IPS-15b (cell line): ENCODE data around the gene SLC39A9.

Experiments used
- H3K27me3 ChIP-seq: one replicate; pipeline ENCODE4 v1.6.1; 2013; ENCODE audit warnings: low read length; ENCODE audit not compliant: control insufficient read depth, insufficient read depth
- H3K36me3 ChIP-seq: one replicate; pipeline ENCODE4 v1.6.1; 2013; ENCODE audit warnings: low read length; ENCODE audit not compliant: control insufficient read depth, insufficient read depth
- H3K4me1 ChIP-seq: one replicate; pipeline ENCODE4 v1.6.1; 2013; ENCODE audit warnings: mild to moderate bottlenecking, low read length; ENCODE audit not compliant: control insufficient read depth, insufficient read depth
- H3K4me3 ChIP-seq: one replicate; pipeline ENCODE4 v1.5.1; 2013; ENCODE audit warnings: low read depth, low read length
- H3K9ac ChIP-seq: one replicate; pipeline ENCODE4 v1.6.1; 2013; ENCODE audit warnings: low read depth, mild to moderate bottlenecking, low read length
- H3K9me3 ChIP-seq: one replicate; pipeline ENCODE4 v1.6.1; 2013; ENCODE audit warnings: mild to moderate bottlenecking, low read length; ENCODE audit not compliant: control insufficient read depth, insufficient read depth

The SLC39A9 gene

DNA sequence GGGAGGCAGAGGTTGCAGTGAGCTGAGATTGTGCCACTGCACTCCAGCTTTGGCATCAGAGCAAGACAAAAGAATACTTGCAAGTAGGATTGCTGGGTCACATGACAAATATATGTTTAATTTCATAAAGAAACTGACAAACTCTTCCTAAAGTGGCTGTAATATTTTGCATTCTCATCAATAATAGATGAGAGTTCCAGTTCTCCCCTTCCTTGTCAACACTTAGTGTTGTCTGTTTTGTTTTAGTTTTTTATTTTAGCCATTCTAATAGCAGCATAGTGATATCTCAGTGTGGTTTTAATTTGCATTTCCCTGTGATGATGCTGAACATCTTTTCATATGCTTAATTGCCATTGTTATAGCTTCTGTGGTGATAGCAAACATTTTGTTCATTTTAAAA, 31.2 kb downstream of the SLC39A9 start:
- H3K36me3 ChIP-seq, result peaks cover 9% of the 10 kb centered on the region
- no peaks in the 10 kb centered on the region for H3K9me3 ChIP-seq
- no peak overlapping the region for H3K9ac ChIP-seq
- H3K4me1 ChIP-seq, result no peaks in the 10 kb centered on the region
- no peaks in the 10 kb centered on the region for H3K27me3 ChIP-seq
- no peak overlapping the region for H3K4me3 ChIP-seq

DNA sequence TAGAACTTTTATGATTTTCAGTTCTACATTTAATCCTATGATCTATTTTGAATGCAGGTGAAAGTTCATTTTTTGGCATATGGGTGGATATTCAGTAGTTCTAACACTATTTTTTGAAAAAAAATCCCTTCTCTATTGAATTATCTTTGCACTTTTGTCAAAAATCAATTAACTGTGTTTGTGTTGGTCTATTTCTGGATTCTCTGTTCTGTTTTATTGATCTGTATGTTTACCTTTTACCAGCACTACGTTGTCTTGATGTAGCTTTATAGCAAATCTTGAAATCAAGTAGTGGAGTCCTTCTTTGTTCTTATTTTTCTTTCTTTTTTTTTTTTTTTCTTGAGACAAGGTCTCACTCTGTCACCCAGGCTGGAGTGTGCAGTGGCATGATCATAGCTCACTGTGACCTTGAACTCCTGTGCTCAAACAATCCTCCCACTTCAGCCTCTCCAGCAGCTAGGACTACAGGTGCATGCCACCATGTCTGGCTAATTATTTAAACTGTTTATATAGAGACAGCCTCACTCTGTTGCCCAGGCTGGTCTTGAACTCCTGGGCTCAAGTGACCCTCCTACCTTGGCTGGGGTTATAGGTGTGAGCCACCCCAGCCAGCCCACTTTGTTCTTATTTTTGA, 31.9 kb downstream of the SLC39A9 start:
- Histone ChIP-seq H3K4me1 (no peaks in the 10 kb centered on the region), H3K4me3 (no peak overlapping the region), H3K36me3 (peaks cover 9% of the 10 kb centered on the region), H3K9me3 (no peaks in the 10 kb centered on the region), H3K27me3 (no peaks in the 10 kb centered on the region), H3K9ac (no peak overlapping the region)

DNA sequence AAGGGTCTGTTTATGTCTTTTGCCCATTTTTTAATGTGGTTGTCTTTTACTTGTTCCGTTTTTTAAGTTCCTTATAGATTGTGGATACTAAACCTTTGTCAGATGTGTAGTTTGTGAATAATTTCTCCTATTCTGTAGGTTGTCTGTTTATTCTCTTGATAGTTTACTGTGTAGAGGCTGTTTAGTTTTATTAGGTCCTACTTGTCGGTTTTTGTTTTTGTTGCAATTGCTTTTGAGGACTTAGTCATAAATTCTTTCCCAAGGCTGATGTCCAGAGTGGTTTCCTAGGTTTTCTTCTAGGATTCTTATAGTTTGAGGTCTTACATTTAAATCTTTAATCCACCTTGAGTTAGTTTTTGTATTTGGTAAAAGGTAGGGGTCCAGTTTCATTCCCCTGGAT, 33.9 kb downstream of the SLC39A9 start:
- H3K4me1 ChIP-seq, result no peaks in the 10 kb centered on the region
- no peaks in the 10 kb centered on the region for H3K9me3 ChIP-seq
- no peaks in the 10 kb centered on the region for H3K36me3 ChIP-seq
- H3K9ac ChIP-seq, result no peak overlapping the region
- no peaks in the 10 kb centered on the region for H3K27me3 ChIP-seq
- no peak overlapping the region for H3K4me3 ChIP-seq

DNA sequence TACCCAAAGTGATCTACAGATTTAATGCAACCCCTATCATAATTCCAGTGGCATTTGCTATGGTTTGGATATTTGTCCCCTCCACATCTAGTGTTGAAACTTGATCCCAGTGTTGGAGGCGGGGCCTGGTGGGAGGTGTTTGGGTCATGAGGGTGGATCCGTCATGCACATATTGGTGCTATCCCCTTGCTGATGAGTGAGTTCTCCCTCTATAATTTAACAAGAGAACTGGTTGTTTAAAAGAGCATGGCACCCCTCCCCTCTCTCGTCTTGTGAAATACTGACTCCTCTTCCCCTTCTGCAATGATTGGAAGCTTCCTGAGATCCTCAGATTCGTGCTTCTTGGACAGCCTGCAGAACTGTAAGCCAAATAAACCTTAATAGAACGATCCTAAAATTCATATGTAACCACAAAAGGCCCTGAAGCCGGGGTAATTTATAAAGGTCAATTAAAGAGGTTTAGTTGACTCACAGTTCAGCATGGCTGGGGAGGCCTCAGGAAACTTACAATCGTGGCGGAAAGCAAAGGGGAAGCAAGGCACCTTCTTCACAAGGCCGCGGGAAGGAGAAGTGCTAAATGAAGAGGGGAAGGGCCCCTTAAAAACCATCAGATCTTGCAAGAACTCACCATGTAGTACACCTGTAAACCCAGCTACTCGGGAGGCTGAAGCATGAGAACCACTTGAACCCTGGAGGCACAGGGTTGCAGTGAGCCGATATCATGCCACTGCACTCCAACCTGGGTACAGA, 41.2 kb downstream of the SLC39A9 start:
- Histone ChIP-seq H3K4me1 (no peaks in the 10 kb centered on the region), H3K4me3 (no peak overlapping the region), H3K9me3 (no peaks in the 10 kb centered on the region), H3K9ac (no peak overlapping the region), H3K27me3 (no peaks in the 10 kb centered on the region), H3K36me3 (no peaks in the 10 kb centered on the region)

DNA sequence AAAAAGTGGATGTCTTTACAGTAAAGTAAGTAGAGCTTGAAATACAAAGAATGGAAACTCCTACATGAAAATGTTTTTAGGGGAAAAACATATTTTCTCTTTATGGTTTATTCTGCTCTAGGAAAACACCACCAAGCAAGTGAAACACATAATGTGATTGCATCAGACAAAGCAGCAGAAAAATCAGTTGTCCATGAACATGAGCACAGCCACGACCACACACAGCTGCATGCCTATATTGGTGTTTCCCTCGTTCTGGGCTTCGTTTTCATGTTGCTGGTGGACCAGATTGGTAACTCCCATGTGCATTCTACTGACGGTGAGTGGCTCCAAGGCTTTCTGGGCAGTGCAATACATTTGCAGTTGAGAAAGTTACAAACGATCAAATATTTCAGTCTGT, 43.5 kb downstream of the SLC39A9 start:
- no peaks in the 10 kb centered on the region for H3K4me1 ChIP-seq
- H3K9me3 ChIP-seq, result no peaks in the 10 kb centered on the region
- H3K9ac ChIP-seq, result no peak overlapping the region
- H3K27me3 ChIP-seq, result no peaks in the 10 kb centered on the region
- H3K36me3 ChIP-seq, result no peaks in the 10 kb centered on the region
- no peak overlapping the region for H3K4me3 ChIP-seq

DNA sequence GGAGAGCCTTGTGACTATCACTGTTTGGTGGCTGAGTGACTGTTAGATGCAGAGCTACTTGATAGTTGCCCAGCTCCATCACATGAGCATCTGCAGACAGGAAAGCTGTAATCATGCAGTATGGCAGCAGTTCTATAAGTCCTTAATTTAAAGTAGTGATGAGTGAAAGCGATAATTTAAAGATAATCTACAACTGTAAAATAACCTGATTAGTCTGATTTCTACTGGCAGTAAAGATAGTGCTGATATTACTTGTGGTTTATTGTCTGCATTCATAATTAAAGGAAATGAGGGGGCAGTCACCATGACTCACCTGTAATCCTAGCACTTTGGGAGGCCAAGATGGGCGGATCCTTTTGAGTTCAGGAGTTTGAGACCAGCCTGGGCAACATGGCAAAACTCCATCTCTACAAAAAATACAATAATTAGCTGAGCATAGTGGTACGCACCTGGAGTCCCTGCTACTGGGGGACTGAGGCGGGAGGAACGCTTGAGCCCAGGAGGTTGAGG, 44.9 kb downstream of the SLC39A9 start:
- Histone ChIP-seq H3K36me3 (no peaks in the 10 kb centered on the region), H3K9ac (no peak overlapping the region), H3K27me3 (no peaks in the 10 kb centered on the region), H3K4me3 (no peak overlapping the region), H3K4me1 (no peaks in the 10 kb centered on the region), H3K9me3 (no peaks in the 10 kb centered on the region)

DNA sequence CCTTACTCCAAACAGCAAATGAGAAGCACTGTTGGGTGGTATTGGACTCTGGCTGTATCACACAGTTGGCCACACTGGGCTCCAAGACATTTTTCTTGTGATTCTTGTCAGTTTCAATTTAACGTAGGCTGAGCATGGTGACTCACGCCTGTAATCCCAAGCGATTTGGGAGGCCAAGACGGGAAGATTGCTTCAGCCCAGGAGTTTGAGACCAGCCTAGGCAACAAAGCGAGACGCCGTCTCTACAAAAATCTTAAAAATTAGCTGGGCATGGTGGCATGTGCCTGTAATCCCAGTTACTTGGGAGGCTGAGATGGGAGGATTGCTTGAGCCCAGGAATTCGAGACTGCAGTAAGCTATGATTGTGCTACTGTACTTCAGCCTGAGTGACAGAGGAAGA, 50.7 kb downstream of the SLC39A9 start:
- no peaks in the 10 kb centered on the region for H3K36me3 ChIP-seq
- H3K4me1 ChIP-seq, result no peaks in the 10 kb centered on the region
- H3K9me3 ChIP-seq, result no peaks in the 10 kb centered on the region
- no peak overlapping the region for H3K4me3 ChIP-seq
- H3K9ac ChIP-seq, result no peak overlapping the region
- H3K27me3 ChIP-seq, result no peaks in the 10 kb centered on the region

DNA sequence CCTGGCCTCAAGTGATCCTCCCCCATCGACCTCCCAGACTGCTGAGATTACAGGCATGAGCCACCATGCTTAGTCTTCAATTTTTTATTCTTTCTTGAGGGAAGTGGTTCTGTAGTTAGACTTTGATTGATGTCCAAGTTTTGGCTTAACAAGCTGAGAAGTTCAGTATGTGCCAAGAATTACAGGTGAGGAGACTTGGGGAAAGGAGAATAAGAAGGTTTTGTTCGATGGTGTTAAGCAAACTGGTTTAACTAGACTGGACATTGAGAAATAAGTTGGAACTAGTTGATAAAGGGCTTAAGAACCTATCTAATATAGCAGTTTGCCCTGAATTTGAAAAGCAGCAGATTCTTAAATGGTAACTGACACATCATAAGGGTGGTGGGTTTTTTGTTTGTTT, 53.4 kb downstream of the SLC39A9 start:
- Histone ChIP-seq H3K4me1 (no peaks in the 10 kb centered on the region), H3K27me3 (no peaks in the 10 kb centered on the region), H3K9me3 (no peaks in the 10 kb centered on the region), H3K36me3 (no peaks in the 10 kb centered on the region), H3K4me3 (no peak overlapping the region), H3K9ac (no peak overlapping the region)

DNA sequence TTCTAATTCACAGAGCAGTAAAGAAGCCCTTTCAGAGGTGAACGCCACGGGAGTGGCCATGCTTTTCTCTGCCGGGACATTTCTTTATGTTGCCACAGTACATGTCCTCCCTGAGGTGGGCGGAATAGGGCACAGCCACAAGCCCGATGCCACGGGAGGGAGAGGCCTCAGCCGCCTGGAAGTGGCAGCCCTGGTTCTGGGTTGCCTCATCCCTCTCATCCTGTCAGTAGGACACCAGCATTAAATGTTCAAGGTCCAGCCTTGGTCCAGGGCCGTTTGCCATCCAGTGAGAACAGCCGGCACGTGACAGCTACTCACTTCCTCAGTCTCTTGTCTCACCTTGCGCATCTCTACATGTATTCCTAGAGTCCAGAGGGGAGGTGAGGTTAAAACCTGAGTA, 59.9 kb downstream of the SLC39A9 start:
- no peaks in the 10 kb centered on the region for H3K4me1 ChIP-seq
- no peak overlapping the region for H3K9ac ChIP-seq
- H3K36me3 ChIP-seq, result no peaks in the 10 kb centered on the region
- no peaks in the 10 kb centered on the region for H3K27me3 ChIP-seq
- no peak overlapping the region for H3K4me3 ChIP-seq
- H3K9me3 ChIP-seq, result no peaks in the 10 kb centered on the region

DNA sequence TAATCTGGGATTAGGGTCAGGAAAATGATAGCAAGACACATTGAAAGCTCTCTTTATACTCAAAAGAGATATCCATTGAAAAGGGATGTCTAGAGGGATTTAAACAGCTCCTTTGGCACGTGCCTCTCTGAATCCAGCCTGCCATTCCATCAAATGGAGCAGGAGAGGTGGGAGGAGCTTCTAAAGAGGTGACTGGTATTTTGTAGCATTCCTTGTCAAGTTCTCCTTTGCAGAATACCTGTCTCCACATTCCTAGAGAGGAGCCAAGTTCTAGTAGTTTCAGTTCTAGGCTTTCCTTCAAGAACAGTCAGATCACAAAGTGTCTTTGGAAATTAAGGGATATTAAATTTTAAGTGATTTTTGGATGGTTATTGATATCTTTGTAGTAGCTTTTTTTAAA, 60.6 kb downstream of the SLC39A9 start:
- Histone ChIP-seq H3K4me1 (no peaks in the 10 kb centered on the region), H3K27me3 (no peaks in the 10 kb centered on the region), H3K9me3 (no peaks in the 10 kb centered on the region), H3K9ac (no peak overlapping the region), H3K36me3 (no peaks in the 10 kb centered on the region), H3K4me3 (no peak overlapping the region)

DNA sequence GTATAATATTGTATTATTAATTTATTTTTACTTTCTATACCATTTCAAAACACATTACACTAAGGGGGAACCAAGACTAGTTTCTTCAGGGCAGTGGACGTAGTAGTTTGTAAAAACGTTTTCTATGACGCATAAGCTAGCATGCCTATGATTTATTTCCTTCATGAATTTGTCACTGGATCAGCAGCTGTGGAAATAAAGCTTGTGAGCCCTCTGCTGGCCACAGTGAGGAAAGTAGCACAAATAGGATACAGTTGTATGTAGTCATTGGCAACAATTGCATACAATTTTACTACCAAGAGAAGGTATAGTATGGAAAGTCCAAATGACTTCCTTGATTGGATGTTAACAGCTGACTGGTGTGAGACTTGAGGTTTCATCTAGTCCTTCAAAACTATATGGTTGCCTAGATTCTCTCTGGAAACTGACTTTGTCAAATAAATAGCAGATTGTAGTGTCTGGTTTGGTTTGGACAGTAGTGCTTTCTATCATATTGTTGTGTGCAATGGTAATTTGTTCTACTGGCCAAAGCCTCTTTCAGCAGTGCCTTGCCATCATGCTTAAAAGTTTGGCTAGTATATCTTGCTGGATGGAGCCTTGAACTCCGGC, 61.7 kb downstream of the SLC39A9 start:
- no peaks in the 10 kb centered on the region for H3K4me1 ChIP-seq
- no peaks in the 10 kb centered on the region for H3K27me3 ChIP-seq
- H3K36me3 ChIP-seq, result no peaks in the 10 kb centered on the region
- no peak overlapping the region for H3K4me3 ChIP-seq
- H3K9ac ChIP-seq, result no peak overlapping the region
- H3K9me3 ChIP-seq, result no peaks in the 10 kb centered on the region

DNA sequence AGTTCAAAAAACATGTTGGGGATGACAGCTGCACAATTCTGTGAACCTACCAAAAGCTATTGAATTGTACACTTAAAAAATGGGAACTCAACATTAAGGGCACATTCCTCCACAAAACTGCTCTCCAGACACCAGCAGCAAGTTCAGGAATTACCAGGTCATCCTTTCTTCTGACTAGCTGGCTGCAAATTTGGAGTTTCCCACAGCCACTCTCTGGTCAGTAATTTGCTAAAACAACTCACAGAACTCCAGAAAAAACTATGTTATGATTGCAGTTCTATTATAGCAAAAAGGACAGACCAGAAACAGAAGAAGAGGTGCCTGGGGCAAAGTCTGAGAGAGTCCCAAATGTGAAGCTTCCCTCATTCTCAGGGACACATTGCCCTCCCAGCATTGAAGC, 65.9 kb downstream of the SLC39A9 start:
- Histone ChIP-seq H3K9ac (no peak overlapping the region), H3K4me1 (no peaks in the 10 kb centered on the region), H3K9me3 (no peaks in the 10 kb centered on the region), H3K36me3 (no peaks in the 10 kb centered on the region), H3K4me3 (no peak overlapping the region), H3K27me3 (no peaks in the 10 kb centered on the region)
